ENCODE results near the gene ATXN7L2.
A peak's percentile ranks its signal among the peaks of the same experiment; 100 is the strongest.
"Not testable (repeated sequence)": the region's sequence is repeated elsewhere in the genome, so short reads cannot be mapped to it uniquely, and the experiment has no call there.

Gene ATXN7L2

DNA sequence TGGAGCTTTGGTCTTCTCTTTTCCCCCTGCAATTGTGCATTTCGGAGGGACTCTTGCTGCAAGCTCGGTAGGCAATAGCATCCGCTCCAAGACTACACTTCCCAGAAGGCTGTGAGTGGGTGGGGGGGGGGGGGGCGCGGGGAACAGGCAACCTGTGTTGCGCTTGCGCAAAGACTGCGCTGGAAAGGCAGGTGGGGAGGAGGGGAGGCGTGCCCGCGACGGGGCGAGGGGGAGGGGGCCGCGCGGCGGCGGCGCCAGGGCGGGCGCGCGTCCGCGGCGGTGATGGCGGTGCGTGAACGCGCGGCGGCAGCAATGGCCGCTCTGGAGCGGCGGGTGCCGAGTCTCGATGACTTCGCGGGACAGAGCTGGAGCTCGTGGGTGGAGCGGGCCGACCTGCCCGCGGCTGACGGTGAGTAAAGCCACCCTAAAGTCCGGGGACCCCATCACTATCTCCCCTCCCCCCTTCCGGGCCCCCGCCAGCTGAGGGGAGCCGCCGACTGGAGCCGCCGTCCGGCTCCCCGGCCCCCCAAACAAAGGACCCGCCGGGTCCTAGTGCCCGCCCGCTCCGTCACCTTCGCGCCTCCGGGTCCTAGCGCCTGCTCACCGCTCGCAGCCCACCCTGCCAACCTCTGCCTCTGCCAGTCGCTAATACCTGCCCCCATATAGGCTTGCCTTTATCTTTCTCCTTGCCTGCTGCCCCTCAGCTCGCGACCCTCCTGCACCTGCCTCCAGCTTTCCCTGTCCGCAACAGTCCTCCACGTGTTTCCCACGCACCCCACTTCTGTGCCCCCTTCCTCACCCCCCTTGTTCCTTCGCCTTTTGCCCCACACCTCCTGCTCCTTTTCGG lies at the start of gene ATXN7L2:
Gene ATXN7L2 (plus strand): TSS at position 234 of the 847 bp plus-strand sequence. CDS start 49 bp downstream, at position 283.
- peak; percentile 94 for DNase-seq

DNA sequence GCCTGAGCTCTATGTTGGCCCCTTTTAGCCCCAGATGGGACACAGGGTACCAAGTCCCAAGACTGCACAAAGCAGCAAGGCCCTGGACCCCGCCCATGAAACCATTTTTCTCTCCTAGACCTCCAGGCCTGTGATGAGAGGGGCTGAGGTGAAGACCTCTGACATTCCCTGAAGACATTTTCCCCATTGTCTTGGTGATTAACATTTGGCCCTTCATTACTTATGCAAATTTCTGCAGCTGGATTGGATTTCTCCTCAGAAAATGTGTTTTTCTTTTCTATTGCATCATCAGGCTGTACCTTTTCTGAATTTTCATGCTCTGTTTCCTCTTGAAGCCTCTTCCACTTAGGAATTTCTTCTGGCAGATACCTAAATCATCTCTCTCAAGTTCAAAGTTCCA lies 49.2 kb upstream of the ATXN7L2 start:
- no peak for DNase-seq

DNA sequence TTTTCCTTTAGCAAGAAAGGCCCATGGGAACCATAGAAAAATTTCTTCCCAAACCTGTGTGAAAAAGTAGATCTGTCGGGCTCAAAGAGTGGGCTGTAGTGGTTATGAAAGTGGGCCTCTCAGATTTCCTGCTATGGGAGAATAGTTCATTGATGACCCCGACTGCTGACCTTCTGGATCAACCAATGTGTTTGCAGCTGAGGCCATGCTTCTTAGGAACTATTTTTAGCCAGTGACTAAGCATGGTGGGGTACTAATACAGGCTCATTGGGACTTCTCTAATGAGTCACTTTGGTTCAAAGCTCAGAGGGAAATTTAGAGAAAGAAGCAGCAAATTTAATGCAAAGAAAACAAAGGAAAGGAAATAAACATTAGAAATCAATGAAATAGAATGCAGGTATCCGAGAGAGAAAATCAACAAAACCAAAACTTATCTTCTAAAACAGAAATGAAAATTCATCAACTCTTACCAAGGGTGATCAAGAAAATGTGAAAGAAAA lies 44.9 kb upstream of the ATXN7L2 start:
- no peak for DNase-seq

- DNase-seq = no peak
Observed at GRCh38 chr1:109441069-109441468, 42.6 kb upstream of the ATXN7L2 start.

DNA sequence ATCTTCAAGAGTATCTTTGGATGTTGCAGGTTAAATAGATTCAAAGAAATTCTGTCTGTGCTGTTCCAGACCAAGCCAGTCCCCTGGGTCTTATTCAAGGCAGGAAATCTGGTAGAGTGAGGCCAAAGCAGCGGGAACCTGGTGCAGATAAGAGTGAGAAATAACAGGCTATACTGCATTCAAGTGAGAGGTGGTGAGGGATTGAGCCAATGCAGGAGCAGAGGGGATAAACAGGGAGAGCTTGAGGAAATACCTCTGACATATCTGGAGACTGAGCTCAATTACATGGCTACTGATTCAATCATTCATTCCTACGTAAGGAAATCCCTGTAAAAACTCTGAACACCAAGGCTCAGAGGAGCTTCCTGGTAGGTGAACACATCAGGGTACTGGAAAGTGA lies 40.2 kb upstream of the ATXN7L2 start:
- DNase-seq = no peak

DNA sequence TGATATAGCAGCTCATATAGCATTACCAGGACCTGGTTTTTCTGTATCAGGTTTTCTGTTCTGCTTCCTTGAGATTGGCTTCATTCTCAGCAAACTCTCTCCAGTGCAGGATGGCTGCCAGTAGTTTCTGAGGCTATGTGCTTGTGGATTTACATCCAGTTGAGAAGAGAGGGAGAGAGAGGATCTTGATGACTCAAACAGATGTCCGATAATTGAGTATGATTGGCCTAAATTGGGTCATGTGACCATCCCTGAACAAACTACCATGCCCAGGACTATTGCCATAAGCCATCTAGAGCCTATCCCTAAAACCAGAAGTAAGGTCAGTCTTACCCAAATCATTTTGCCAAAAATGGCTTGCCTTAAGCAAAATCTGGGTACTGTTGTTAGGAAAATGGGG lies 39.4 kb upstream of the ATXN7L2 start:
- no peak for DNase-seq

DNA sequence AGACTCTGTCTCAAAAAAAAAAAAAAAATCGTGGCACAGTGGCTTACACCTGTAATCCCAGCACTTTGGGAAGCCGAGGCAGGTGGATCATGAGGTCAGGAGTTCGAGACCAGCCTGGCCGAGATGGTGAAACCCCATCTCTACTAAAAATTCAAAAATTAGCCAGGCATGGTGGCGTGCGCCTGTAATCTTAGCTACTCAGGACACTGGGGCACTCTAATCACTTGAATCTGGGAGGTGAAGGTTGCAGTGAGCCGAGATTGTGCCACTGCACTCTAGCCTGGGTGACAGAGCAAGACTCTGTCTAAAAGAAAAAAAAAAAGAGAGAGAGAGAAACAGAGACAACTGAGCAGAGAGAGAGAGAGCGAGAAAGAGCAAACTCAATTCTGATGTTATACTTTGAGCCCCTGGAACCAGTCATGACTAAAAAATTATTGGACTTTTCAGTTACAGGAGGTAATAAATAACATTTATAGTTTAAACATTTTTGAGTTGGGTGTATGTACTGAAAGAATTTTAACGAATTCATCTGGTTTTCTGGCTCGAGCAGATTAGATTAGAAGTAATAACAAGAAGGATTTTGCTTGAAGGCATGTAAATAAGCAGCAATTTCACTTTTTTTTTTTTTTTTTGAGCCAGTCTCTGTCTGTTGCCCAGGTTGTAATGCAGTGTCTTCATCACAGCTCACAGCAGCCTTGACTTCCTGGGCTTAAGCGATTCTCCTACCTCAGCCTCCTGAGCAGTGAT lies 37.6 kb upstream of the ATXN7L2 start:
- DNase-seq = not testable (repeated sequence)

DNA sequence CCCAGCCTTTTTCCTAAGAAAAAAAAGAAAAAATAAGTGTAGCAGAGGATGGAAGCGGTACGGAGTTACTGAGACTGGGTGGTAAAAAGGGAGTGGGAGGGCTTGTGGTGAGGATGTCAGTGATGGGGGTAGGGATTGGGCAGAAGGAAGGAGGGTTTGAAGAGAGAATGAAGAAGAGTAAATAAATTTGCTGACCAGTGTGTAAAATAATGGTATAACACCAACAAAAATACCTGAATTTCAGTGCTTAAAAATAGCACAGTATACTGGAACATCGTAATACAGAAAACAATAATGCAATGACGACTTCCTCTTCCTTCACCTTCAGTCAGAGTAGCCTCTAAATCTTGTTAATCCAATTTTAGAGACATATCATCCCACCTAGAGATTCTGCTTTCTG lies 36.2 kb upstream of the ATXN7L2 start:
- no peak for DNase-seq

DNA sequence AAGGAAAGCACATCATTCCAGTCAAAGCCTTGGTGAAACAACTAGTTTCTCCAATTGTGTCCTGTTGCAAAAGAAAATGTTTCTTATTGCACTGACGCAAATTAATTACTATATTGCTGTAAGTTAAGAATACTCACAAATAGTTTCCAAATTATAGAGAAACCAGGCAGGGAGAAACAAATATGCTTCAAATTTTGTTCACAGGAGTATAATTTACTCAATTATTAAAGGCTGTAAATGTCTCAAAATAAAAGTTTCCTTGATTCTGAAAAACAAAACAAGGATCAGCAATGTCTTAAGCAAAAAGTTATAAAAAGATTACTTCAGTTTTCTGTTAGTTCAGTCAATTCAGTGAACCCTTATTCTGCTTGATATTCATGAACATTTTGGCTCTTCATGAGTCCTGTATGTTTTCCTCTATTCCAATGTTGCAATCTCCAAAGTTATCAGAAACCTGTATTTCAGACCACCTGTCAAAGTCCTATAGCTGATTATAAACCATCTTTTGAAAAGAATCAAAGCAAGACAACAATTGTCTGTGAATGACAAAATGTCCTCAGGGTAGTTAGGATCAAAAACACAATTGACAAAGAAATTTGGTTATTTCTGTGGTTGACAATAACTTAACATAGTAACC lies 29.1 kb upstream of the ATXN7L2 start:
- no peak for DNase-seq

DNA sequence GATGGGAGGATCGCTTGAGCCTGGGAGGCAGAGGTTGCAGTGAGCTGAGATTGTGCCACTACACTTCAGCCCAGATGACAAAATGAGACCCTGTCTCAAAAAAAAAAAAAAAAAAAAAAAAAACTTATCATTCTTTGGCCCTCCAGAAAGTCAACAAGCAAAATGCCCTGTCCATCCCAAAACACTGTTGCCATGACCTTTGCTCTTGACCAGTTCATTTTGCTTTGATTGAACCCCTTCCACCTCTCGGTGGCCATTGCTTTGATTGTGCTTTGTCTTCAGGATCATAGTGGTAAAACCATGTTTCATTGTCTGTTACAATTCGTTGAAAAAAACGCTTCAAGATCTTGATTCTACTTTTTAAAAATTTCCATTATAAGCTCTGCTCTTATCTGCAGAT lies 25.9 kb upstream of the ATXN7L2 start:
- DNase-seq = no peak

- no peak for DNase-seq
Observed at GRCh38 chr1:109466125-109466451, 17.6 kb upstream of the ATXN7L2 start.

GRCh38 chr1:109466452-109467300 lies 17.0 kb upstream of the ATXN7L2 start, which contains the start of gene SYPL2:
TSS of gene SYPL2 (plus strand) at chr1:109466546. CDS start at chr1:109466844, 298 bp downstream.
- no peak for DNase-seq

- DNase-seq = no peak
Observed at GRCh38 chr1:109467301-109467777, 16.4 kb upstream of the ATXN7L2 start.

DNA sequence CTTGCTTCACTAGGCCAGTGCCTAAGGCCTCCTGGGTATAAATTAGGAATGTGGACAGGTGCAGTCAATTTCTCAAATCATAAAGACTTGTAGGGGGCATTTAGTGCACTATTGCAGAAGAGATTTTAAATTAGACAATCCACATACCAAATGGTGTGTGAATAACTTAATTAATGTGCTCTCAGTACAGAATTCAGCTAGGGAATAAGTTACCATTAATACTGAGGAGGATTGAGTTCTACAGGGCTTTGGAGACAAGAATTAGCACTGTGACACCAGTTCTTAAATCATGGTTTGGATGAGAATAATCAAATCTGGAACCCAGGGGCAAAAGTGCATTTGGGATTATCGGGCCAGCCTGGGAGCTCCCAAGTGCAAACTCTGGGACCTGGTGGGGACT lies 15.6 kb upstream of the ATXN7L2 start:
- no peak for DNase-seq

- no peak for DNase-seq
Observed at GRCh38 chr1:109468903-109469302, 14.8 kb upstream of the ATXN7L2 start.

GRCh38 chr1:109470245-109470644 lies 13.5 kb upstream of the ATXN7L2 start:
- no peak for DNase-seq

DNA sequence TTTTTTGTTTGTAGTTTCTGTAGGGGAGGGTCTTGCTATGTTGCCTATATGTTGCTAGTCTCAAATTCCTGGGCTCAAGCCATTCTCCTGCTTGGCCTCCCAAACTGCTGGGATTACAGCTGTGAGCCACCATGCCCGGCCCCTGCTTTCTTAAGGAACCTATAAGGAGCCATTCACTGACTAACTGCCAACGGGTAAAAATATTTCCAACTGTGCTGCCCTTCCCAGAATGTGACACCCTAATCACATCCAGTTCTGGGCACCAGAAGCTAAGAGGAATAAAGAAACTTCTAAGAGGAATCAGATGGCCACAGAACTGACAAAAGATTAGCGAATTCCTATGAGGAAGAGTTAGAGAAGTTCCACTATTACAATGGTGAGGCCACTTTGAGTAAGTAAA lies 10.9 kb upstream of the ATXN7L2 start:
- no peak for DNase-seq

- not testable (repeated sequence) for DNase-seq
Observed at GRCh38 chr1:109473284-109474057, 10.2 kb upstream of the ATXN7L2 start.

DNA sequence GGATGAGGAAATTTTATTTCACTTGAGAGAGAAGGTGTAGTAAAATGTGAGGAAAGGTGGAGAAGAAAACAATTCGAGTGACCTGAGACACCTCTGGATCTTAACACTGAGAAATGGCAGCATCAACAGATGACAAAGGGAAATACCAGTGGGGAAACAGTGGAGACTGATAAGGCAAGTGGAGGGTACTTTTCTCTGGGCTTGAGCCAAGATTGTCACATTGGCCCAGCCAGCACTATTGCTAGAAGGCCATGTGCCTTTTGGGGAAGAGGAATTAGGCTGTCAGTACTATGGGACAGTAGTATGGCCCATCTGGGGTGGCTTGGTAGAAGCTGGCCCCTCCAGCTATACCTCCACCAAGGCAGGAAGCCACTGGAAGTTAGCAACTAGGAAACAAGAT lies 9.0 kb upstream of the ATXN7L2 start:
- no peak for DNase-seq

GRCh38 chr1:109475261-109475660 lies 8.4 kb upstream of the ATXN7L2 start:
- DNase-seq = no peak

GRCh38 chr1:109476825-109477224 lies 6.9 kb upstream of the ATXN7L2 start:
- DNase-seq = no peak

- DNase-seq = no peak
Observed at GRCh38 chr1:109477821-109478220, 5.9 kb upstream of the ATXN7L2 start.
